DMS53 (cell line): ENCODE results near the gene E2F3.
"Not testable (repeated sequence)": the region's sequence is repeated elsewhere in the genome, so short reads cannot be mapped to it uniquely, and the experiment has no call there.

ENCODE experiments used
- DNase-seq: peaks from one replicate; lab custom pipeline; 2025; lab: John Stamatoyannopoulos, UW

E2F3 gene

DNA sequence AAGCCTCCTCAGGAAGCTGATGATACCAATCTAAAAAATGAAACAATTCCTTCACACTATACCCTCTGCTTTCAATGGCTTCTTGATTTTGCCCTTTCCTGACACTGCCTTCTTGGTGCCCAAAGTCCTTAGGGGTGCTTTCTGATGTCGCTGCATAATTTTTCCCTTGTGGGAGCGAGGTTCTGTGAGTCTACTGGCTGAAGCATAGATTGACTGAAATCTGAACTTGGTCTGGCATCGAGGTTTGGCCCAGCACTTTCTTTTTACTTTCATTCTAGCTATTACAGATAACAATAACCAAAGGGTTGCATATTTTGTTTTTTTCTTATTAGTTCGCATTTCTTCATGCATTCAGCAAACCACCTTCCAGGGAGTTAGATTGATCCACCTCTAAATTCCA is 65.8 kb downstream of the E2F3 start:
- DNase-seq: no peak

GRCh38 chr6:20468209-20468608 is 66.5 kb downstream of the E2F3 start:
- no peak for DNase-seq

- DNase-seq: no peak
Observed at GRCh38 chr6:20472748-20473147, 71.1 kb downstream of the E2F3 start.

DNA sequence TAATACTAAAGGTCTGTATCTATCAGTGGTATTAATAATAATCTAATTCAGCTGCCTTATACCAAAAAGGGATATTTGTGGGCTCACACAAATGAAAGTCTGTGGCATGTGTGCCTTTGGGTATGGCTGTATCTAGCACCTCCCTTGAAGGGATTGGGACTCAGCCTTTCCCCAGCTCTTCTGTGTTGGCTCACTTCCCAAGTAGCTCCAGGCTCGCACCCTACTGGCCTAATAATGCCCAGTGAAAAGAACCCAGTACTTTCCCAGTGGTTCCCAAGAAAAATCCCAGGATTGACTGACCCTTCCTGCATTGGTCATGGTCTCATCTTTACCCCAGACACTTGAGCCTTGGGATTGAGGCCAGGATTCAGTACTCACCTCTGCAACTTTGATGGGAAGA is 71.8 kb downstream of the E2F3 start:
- DNase-seq: no peak

- no peak for DNase-seq
Observed at GRCh38 chr6:20474874-20475542, 73.3 kb downstream of the E2F3 start.

GRCh38 chr6:20476501-20477043 is 74.9 kb downstream of the E2F3 start:
- no peak for DNase-seq

GRCh38 chr6:20477485-20477884 is 75.8 kb downstream of the E2F3 start:
- no peak for DNase-seq

GRCh38 chr6:20479060-20479459 is 77.4 kb downstream of the E2F3 start:
- DNase-seq: no peak

DNA sequence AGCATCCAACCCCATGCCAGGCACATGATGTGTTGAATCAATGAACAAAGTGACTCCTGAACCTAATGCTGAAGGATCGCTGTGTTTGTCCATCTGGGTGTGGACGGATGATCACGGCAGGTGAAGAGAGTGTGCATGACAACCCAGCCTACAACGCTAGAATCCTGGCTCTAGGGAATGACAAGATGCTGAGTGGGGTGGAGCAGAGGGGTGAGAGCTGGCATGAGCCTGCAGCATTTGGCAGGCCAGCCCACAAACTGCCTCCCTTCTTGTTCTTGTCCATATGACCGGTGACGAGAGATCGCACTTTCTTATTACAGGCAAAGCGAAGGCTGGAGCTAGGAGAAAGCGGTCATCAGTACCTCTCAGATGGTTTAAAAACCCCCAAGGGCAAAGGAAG is 77.8 kb downstream of the E2F3 start:
- no peak for DNase-seq

- DNase-seq: no peak
Observed at GRCh38 chr6:20481281-20481680, 79.6 kb downstream of the E2F3 start.

- DNase-seq: no peak
Observed at GRCh38 chr6:20483887-20484497, 82.3 kb downstream of the E2F3 start.

DNA sequence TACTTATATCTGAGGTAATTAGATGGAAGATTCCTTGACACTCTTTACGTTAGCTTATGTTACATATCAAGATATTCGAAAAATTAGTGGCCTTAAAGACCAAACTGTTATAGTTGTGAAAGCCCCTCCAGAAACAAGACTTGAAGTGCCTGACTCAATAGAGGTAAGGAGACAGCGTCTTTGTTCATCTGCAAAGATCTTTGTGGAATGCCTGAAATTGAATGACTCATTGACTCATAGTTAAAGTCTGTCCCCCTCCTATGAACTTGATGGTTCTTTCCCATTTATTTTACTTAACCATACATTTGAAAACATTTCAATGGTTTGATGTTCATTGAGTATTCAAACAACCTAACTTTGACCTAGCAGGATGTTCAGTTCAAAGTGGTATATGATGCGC is 85.0 kb downstream of the E2F3 start:
- no peak for DNase-seq

GRCh38 chr6:20487669-20488375 is 86.1 kb downstream of the E2F3 start:
- DNase-seq: no peak

- no peak for DNase-seq
Observed at GRCh38 chr6:20490591-20490990, 88.9 kb downstream of the E2F3 start.

- no peak for DNase-seq
Observed at GRCh38 chr6:20492099-20492498, 90.4 kb downstream of the E2F3 start.

GRCh38 chr6:20497216-20498040 is 95.7 kb downstream of the E2F3 start:
- DNase-seq: no peak

DNA sequence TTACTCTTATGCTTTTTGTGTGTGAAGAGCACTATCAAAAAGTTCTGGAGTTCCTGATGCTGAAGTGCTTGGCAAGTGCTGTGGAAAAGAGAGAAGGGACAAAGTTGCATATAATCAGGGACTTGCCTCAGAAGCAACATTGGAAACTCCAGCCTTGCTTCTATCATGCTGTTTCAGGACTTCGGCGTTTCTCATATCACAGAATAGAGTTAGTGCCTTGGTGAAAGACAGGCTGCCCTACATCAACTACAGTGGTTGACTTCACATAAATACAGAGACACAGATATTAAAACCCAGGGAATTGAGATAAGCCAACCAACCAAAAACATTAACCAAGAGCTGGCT is 96.3 kb downstream of the E2F3 start:
- DNase-seq: no peak

- no peak for DNase-seq
Observed at GRCh38 chr6:20509212-20509611, 107.5 kb downstream of the E2F3 start.

DNA sequence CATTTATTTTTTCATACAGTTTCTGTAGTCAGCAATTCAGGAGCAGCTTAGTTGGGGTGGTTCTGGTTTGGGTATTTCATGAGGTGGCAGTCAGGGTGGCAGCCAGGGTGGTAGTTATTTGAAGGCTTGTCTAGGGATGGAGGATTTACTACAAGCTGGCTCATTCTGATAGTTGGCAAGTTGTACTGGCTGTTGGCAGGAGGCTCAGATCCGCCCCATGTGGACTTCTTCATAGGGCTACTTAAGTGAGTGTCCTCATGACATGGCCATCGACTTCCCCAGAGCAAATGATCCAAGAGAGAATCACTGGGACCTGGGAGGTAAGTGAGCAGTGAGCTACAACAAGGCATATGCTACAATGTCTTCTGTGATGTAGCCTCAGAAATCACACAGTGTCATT is 110.2 kb downstream of the E2F3 start:
- no peak for DNase-seq

DNA sequence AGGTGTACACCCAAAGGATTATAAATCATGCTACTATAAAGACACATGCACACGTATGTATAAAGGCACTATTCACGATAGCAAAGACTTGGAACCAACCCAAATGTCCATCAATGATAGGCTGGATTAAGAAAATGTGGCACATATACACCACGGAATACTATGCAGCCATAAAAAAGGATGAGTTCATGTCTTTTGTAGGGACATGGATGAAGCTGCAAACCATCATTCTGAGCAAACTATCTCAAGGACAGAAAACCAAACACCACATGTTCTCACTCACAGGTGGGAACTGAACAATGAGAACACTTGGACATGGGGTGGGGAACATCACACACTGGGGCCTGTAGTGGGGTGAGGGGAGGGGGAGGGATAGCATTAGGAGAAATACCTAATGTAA is 123.5 kb downstream of the E2F3 start:
- not testable (repeated sequence) for DNase-seq

- DNase-seq: peak; percentile 82
Observed at GRCh38 chr6:20529086-20529448, 127.4 kb downstream of the E2F3 start.

- DNase-seq: no peak
Observed at GRCh38 chr6:20532881-20533280, 131.2 kb downstream of the E2F3 start.
